NCI-H1417 treated with DMSO at 0.1 percent for 48 hours (cell line): ENCODE data around the gene OR4D2.

Experiments used
- DNase-seq: peaks from one replicate; lab custom pipeline; 2025; lab: John Stamatoyannopoulos, UW

The OR4D2 gene

DNA sequence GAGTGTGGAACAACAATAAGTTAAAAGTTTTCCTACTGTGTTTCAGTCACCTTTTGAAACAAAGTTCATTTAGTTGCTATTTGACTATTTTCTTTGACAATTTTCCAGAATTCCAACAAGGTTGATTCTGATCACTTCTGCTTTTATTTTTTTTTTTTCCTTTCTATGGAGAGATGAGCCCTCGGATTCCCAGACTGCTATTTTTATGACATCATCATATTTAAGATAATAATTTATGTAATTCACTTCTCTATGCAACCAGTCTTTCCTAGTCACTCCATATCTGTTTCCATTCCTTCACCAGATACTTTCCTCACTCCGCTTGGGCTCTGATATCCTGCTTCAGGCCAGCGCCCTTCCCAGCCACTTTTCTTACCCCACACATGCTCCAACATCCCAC lies 8.1 kb downstream of the OR4D2 start:
- no peak for DNase-seq

DNA sequence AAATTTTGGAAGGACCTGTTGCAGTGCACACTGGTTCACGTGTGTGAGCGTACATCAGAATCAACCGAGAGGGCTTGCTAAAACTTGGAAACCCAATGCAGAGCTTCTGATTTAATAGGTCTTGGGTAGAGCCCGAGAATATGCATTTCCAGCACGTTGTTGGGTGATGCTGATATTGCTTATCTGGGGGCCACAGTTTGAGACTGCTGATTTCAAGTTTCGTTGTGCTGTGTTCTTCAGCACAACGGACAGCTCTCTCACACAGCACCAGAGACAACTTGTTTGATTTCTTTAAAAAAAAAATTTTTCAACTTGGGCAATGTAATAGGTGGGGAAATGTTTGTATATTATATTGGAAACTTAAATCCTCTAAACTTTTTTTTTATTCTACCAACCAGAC lies 9.4 kb downstream of the OR4D2 start:
- no peak for DNase-seq

DNA sequence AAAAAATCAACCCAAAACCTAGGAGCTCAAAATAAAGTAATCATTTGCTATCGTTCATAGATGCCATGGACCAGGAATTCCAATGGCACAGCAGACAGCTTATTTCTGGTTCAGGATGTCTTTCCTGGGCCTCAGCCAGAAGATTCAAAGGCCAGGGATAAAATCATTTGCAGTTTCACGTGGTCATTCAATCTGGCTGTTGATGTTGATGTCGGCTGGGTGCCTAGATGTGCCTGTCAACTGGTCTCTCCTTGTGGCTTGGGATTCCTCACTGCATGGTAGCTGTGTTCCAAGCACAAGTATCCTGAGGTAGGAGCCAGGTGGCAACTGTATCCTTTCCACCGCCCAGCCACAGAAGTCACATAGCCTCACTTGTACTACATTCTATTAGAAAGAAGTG lies 15.0 kb downstream of the OR4D2 start:
- DNase-seq: no peak

DNA sequence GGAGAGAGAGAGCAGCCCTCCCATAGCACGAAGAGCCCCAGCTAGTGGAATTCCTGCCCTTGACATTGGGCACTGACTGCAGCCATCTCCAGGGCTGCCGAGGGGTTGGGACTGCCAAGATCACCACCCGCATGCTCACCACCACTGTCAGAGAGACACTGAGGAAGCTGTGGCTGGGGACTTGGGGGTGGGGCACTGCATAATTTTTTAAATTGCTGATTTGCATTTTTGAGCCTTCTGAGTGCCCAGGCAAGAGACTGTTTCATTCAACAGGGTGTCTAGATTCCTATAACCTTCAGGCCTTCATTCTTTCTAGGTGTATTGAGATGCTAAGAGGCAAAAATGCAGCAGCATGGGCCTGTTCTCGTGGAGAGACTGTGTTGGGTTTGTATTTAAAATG lies 16.7 kb downstream of the OR4D2 start:
- no peak for DNase-seq

DNA sequence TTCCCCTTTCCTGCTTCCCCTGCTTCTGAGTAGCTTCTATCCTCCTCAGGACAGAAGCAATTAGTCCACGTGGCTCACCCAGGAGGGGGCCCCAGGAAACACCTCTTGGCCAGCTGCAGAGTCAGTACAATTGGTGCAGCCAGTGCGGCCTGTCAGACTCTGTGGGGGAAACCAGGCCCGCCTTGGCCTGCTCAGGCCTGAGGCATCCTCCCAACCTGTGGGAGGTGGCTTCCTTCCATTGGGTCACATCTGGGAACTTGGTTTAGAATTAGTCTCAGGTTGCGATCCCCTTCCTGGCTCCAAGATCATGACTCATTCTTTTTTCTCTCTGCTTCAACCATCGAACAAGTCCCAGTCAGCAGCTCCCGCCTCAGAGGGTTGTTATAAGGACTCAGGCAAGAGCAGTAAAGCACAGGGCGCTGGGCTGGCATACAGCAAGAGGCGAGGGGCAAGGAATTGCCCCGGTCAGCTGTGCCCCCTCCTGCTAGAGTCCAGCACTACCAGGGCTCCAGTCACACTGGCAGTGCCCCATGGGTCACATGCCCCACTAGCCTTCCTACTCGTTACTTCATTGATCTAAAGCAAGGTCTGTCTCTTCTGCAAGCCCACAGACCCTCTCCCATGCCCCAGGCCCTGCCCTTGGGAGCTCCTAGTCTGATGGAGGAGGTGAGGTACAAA lies 17.7 kb downstream of the OR4D2 start:
- no peak for DNase-seq

DNA sequence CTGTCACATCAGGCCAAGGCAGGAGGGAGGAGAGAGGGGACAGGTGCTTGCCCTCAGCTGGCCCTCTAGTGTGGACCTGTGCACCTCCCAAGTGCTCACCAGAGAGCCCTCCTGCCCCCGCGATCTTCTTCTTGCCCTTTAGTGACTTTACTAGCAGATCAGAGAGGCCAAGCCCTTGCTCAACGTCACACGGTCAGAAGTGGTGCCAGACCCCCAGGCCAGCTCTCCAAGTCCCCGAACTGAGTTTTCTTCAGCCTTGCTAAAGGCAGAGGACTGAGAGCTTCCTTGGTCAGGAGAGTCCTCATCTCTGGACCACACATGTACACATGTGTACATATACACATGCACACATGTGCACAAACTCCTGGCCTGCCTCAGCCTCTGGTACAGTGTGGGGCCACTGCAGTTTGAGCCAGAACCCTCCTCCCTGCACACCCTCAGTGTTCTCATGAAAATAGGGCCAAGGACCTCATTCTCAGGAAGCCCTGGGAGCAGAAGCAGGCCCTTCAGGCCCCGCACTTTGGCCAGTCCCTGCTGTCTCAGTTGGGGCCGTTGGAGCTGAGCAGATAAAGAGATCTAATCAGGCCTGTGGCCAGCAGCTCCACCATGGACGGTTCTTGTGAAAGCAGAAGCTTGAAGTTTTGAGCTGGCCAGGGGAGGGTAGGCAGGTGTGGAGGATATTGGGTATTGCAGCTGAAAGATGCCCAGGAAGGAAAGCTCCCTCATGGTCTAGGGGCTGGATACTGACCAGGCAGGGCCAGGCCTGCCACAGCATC lies 18.4 kb downstream of the OR4D2 start:
- no peak for DNase-seq

DNA sequence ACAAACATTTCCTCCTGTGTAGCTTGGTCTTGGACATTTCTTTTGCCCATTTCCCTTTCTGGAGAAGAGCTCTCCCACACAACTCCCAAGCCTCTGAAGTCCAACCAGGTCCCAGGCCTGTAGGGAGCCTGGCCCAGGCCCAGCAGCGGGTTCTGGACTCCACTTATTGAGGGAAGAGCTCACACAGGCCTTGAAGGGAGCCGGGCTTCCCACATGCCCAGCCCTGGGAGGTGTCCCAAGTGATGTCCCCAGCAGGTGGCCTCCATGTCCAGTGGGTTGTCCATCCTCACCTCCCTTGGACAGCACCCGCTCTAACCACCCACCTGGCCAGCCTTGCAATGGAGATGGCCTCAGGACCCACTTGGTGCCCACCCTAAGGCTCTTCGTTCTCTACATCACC lies 19.8 kb downstream of the OR4D2 start:
- no peak for DNase-seq

DNA sequence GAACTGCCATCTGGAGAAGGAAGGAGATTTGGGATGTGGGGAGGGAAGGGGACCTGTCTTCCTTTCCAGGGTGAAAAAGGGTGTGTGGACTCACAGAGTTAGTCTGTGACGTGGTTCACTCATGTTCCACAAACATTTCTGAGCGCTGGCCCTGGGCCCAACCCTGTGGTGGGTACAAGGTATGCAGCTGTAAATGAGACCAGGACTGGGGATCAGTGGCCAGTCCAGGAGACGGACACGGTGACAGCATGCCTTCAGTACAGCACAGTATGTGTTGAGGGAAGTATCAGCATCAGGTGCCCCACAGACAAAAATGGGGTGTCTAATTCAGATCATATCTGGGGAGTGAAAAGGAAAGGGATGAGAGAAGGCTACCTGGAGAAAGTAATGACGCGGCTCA lies 20.3 kb downstream of the OR4D2 start:
- DNase-seq: no peak

DNA sequence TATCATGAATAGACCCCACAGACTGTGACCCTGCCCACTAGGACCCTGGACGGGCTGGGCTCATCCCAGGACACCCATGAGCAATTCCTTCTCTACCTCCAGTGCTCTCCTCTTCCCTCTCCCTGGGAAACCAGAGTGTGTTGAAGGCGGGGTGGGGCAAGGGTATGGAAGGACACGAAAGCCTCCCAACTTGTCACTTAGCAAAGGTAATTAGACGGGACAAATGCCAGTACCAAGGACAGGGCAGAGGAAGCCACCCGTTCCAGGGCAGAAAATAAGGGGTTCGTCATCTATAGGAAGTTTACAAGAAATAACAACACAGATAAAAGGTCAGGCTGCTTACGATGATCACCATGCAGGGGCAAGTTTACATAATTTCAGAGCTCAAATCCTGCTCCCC lies 20.9 kb downstream of the OR4D2 start:
- DNase-seq: no peak

DNA sequence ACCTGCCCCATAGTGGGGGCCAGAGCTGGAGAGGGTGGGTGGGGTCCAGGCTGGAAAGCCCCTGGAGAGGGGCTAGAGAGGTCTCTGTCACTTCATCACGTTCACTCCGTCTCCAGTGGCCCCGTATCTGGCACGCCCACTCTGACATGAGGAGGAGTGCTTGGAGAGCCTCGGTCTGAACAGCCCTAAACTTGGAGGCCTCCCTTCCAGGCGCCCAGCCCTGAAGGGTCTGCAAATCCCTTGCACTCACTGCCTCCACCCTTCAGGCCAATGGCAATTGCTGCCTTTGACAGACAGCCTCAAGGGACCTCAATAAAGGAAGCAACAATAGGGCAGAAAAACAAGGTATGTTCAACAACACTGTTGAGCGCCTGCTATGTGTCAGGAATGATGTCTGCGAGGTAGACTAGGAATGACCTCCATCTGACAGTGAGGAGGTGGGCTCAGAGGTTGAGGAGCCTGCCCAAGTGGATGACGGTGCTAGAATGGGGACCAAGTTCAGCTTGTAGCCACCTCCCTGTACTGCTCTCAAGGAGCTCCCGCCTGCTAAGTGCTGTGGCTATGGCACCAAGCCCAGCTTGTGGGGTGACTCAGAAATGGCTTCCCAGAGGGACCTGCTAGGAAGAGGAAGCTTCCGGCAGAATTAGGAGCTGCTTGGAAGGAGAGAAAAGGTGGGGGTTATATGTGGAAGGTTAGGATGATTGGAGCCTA lies 22.8 kb downstream of the OR4D2 start:
- DNase-seq: no peak

DNA sequence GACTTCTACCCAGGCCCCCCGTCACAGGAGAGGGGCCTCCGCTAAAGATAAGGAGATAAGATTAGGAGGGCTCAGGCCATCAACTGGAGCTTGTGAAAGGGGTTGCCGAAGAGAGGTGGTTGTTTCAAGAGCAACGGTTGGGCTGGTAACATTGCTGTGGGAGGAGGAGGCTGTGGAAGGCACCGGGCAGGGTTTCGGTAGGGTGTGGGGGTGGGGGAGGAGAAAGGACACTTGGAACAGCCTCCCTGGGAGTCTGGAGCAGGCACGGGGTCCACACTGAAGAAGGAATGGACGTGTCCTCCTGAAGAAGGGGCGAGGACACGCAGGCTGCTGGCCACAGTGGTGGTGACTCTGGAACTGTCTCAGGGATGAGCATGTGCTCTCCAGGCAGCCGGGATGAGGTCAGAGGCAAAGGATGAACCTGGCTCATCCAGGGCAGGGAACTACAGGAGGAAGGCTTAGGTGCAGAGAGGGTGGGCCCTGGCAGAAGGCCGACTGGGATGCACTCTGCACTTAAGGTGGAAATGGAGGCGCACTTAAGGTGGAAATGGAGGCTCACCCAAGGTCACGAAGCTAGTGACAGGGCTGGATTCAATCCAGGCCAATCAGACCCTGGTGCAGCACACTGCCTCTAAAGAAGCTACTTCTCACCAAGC lies 24.6 kb downstream of the OR4D2 start:
- DNase-seq: no peak

DNA sequence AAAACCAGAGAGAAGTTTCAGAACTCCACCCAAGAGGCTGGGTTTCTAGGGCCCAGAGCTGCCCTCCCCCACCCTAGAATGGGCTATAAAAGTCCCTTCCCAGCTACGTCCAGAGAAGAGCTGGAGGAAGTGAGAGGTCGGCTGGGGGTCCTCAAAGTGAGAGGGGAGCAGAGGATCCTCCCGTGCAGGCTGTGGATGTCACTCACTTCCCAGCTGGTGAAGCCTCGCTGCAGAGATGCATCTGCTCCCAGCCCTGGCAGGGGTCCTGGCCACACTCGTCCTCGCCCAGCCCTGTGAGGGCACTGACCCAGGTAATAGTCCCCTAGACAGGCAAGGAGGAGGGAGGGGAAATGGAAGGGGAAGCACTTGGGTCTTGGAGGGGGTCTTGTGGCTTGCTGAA lies 25.8 kb downstream of the OR4D2 start, which contains the start of gene EPX:
Gene EPX, plus strand, starts transcription at position 115 of the 400 bp plus-strand sequence. Its CDS starts 121 bp downstream, at position 236.
- DNase-seq: no peak

DNA sequence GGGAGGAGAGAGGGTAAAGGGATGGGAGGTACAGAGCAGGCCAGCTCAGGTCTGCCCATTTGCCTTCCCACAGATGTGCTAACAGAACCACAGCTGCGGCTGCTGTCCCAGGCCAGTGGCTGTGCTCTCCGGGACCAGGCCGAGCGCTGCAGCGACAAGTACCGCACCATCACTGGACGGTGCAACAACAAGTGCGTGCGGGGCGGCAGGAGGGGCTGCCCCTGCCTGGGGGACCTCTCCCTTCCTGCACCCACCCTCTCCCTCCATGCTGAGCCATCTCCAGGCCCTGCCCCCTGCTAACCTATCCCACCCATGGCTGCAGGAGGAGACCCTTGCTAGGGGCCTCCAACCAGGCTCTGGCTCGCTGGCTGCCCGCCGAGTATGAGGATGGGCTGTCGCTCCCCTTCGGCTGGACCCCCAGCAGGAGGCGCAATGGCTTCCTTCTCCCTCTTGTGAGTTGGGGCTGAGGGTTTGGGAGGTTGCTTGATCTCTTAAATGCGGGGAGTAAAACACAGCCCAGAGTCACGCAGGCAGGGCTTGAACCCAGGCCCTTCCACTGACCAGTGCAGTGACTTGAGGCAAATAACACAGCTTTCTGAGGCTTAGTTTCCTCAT lies 27.0 kb downstream of the OR4D2 start:
- no peak for DNase-seq

DNA sequence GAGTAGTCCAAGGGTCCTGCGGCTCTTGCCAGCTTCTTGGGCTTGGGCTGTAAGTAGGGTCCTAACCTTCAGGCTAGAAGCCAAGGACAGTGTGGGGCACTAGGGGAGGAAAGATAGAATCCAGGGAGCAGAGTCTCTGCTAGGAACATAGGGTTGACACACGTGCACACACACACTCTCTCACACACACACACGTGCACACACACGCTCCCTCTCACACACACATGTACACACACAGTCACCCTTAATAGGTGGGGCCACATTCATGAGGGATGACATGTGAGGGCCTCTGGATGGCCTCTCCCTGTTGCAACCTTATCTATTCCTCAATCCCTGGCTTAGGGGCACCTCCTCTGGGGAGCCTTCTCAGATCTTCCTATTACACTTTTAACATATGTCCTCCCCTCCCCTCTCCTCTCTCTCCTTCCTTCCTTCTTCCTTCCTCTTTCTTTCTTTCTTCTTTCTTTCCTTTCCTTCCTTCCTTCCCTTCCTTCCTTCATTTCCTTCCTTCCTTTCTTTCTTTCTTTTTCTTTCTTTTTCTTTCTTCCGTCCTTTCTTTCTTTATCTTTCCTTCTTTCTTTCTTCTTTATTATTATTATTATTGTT lies 28.8 kb downstream of the OR4D2 start:
- no peak for DNase-seq

DNA sequence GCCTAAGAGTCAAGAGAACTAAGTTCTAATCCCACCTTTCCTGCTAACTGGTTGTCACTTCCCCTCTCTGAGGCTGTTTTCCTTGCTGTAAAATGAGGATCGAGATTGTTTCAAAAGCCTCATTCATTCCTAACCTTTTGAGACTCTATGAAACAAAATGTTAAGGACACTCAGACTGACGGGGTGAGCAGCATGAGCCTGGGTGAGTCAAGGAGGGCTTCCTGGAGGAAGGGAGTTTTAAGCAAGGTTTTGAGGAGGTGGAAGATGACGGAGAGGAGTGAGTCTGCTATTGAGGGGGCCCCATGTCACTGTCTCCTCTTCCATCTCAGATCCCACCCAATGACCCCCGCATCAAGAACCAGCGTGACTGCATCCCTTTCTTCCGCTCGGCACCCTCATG lies 29.8 kb downstream of the OR4D2 start:
- no peak for DNase-seq

DNA sequence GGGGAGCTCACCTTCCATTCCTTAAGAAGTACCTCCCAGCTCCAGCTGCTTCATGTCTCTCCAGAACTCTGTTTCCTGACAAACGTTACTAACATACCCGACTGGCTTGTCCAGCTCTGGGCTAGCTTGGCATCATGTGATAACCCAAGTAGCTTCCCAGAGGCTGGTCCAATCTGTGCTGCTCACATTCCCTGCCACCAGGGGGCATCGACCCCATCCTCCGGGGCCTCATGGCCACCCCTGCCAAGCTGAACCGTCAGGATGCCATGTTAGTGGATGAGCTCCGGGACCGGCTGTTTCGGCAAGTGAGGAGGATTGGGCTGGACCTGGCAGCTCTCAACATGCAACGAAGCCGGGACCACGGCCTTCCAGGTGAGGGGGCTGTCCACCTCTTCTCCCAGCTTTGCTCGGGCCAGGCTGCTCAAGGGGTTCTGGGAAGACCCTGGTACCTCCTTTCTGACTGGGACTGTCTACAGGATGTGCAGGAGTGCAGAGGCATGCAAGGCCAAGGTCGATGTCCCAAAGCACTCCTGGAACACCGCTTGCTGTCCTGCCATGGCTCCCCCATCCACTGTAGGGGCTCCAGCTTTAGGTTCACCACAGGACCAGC lies 33.3 kb downstream of the OR4D2 start:
- no peak for DNase-seq

DNA sequence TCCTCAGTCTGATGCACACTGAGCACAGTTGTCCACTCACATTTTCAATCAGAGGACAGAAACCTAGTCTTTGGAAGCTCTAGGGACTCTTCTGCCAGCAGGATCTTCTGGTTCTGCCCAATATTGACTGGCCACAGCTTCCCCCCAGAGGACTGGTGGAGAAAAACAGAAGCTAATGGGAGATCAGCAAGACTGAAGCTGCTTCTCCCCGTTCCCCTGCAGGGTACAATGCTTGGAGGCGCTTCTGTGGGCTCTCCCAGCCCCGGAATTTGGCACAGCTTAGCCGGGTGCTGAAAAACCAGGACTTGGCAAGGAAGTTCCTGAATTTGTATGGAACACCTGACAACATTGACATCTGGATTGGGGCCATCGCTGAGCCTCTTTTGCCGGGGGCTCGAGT lies 36.1 kb downstream of the OR4D2 start:
- no peak for DNase-seq

DNA sequence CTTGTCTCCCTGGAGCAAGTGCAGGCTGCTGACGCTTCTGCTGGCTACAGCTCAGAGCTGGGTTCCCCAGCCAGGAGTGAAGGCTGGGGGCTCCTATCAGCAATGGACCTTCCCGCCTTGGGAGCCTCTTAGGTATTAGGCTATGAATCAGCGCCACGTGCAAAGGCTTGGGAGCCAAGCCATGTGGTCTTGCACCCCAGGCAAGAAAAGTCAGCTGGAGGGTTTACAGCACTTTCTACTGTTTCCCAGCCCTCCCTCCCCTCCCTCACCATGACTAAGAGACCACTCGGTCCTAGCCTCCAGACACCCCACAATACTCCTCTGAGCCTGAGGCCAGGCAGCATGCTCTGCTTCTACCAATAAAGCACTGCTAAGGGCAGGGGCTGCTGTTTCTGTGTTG lies 38.0 kb downstream of the OR4D2 start:
- no peak for DNase-seq

DNA sequence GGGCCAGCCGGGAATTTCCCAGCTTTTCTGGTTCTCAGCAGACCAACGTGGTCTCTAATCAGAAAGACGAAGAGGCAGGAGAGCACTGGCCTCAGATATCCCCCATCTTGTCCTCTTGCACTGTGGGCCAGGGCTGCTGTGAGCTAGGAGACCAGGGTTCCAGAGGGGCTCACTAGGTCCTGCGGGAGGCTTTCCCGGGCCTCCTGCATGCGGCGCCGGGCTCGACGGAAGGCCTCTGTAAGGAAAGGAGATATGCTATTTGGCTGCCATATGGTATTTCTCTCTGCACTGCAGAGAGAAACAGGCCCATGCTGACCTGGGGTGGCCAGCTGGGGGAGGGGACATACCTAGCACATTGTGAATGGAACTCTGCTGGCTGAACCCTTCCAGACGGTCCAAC lies 39.2 kb downstream of the OR4D2 start:
- no peak for DNase-seq

DNA sequence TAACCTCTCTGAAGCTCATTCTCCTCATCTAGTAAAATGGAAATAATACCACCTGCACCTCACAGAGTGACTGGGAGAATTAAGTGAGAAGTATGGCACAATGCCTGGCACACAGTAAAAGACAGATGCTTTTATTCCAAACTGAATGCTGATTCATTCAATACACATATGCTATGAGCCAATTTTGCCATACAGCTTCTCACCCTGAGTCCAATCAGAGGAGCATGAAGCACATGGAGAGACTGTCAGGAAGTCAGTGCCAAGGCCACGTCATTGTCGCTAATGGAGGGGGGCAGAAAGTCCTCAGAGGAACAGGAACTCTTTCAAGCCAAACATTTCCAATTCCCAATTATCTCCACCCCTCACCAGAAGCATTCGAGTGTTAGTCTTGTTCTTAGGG lies 40.7 kb downstream of the OR4D2 start:
- DNase-seq: no peak

DNA sequence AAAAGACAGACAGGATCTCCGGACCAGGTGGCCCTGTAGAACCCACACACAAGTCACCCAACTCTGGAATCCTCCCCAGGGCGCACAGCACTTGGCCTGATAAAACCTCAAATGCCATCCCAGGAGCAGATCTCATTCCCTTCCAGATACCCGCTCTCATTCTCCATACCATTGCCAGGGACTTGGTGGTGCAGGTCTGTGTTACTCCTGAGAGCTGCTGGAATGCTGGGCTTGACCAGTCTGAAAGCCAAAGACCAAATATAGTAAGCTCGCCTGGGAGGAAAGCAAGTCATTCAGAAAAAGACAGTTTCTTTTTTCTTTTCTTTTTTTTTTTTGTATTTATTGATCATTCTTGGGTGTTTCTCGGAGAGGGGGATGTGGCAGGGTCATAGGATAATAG lies 41.6 kb downstream of the OR4D2 start:
- no peak for DNase-seq
